GM18499 (cell line): Measurements from ENCODE around the gene FOXP4.

Experiments used
- ATAC-seq: cut with Tn5 transposase; IDR thresholded peaks from one replicate; pipeline ENCODE4 v1.9.1; 2021; ENCODE audit warnings: moderate number of reproducible peaks; ENCODE audit not compliant: insufficient read depth, unreplicated experiment

FOXP4 gene

DNA sequence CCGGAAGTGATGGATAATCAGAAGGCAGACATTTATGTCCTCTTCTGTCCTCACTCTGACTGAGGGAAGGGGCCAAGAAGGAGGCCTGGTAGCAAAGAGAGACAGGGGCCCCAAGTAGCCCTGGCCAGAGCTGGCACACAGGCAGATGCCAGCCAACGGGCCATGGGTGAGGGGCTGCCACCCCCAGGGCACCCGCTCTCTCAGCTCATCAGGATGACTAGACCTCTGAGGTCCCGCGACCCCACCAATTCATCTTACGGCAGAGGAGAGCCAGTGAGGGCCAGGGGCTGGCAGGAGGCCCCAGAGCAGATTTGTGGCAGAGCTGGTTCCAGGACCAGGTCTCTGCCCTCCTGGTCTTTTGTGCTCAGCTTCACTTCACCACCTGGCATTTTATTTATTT is 49.0 kb downstream of the FOXP4 start:
- ATAC-seq, result no peak

DNA sequence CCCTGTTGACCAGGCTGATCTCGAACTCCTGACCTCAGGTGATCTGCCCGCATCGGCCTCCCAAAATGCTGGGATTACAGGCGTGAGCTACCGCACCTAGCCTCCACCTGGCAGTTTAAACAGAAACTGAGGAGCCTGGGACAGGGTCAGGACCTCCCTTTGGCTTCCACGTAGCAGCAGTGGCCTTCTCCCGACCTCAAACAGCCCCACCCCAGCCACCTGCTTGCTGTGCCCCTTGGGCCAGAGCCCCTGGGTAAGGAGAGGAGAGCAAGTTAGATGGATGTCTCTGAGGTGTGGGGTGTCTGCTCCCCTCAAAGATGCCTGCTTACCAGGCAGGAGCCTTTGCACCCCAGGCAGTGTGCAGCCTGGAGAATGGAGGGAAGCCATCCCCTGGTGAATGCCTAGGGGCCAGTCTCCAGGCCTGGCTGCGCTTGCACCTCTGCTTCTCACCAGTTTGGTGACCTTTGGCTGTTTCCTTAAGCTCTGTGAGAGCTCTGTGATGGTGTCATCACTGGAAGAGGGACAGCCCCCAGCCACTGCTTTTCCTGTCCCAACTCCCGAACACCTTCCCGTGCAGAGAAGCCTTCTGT is 50.0 kb downstream of the FOXP4 start:
- no peak for ATAC-seq

DNA sequence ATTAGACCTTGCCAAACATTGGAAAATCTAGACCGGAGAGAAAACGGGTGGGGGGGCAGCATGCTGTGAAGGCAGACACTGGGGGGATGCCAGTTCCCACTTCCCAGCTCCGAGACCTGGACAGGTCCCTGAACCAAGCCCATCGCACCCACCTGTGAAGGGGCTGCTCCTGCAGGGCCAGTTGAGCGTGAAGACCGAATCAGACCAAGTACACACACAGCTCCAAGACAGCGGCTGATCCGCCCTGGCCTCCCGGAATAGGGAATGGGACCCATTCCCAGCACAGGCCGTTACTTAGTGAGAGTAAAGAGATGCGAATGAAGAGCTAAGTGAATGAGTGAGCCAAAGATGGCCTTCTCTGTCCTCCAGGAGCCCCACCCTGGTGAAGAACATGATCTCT is 50.6 kb downstream of the FOXP4 start:
- no peak for ATAC-seq

- no peak for ATAC-seq
These were observed 51.2 kb downstream of the FOXP4 start for GRCh38 chr6:41597246-41598000.

DNA sequence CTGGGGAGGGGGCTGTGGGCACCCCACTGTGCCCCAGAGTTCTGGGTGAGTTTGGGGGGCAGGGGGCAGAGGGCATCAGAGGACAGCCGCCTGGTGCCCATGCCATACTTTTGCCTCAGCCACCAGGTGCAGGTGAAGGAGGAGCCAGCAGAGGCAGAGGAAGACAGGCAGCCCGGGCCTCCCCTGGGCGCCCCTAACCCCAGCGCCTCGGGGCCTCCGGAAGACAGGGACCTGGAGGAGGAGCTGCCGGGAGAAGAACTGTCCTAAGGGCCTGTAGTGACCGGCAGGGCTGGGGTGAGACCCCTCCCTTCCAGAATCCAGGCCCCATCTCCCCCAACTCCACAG is 52.5 kb downstream of the FOXP4 start:
- ATAC-seq, result no peak

DNA sequence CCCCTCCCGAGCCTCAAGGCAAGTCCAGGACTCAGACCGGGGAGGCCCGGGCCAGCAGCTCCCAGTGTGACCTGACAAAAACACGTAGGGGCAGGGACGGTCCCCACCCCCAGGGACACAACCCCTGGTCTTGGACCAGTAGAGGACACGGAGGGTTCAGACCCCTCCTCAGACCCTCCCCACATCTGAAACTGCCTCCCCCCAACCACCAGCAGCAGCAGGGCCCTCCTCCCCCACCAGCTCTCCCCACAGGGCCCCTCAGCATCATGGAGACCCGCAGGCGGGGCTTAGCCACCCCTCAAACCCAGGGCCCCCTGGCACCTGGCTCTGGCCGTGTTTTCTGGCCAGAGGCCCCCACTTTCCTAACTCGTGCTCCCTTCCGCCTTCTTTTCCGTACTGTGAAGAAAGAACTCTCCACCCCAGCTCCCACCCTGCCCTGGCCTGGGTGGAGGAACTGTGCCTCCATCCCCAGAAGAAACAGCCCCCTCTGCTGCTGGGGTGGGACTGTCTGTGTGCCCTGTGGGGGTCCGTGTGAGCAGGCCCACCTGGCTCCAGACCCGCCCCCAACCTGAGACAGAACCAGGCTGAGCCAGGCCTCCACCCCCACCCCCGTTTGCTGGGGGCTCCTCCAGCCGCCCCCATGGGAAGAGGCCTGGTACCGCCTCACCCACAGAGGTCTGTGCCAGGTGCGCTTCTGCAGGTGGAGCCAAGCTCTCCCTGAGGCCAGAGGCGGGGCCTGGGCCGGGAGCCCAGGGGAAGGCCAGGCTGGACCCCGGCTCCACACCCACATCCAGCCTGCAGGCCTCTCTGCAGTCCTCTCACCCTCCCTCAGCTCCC is 53.1 kb downstream of the FOXP4 start:
- no peak for ATAC-seq

- no peak for ATAC-seq
These were observed 53.8 kb downstream of the FOXP4 start for GRCh38 chr6:41599852-41600445.

DNA sequence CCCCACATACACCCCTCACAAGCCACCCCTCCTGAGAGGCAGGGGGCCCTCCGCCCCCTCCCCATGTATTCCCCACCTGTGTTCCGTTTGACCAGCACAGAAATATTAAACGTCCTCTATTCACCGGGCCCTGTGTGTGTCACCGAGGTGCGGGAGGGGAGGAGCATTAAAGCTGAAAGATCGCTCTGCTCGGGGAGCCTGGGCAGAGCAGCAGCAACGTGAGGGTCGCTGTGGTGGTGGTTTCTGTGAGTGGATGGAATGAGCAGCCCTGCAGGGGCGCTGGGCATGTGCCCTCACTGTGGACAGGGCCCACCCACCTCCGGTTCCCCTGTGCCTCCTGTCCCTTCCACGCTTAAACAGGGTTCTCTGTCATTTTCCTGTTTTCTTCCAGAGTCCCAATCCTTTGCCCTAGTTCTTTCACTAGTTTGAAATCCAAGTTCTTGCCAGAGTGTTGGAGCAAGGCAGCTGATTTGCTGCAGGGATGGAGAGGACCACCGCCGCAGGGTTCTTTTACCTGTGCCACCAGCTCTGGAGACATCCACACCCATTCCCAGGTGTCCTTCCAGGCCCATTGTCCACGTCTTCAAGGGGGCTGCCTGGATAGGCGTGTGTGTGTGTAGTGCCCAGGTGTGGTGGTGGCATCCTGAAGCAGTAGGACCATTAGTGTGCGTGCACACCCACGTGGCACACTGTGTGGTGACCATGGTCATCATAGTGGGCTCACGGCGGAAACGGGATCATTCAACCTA is 54.5 kb downstream of the FOXP4 start:
- no peak for ATAC-seq

DNA sequence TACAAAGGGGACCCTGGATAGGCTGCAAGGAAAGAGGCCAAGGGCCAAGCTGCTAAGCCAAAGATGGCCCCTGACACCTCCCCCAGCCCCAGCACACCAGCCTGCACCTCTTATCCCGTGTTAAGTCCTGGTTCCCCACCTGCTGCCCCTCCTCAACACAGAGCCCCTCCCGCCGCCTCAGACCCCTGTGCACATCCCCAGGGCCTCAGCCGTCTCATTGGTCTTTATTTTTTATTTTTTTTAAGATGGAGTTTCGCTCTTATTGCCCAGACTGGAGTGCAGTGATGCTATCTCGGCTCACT is 55.0 kb downstream of the FOXP4 start:
- ATAC-seq, result no peak

DNA sequence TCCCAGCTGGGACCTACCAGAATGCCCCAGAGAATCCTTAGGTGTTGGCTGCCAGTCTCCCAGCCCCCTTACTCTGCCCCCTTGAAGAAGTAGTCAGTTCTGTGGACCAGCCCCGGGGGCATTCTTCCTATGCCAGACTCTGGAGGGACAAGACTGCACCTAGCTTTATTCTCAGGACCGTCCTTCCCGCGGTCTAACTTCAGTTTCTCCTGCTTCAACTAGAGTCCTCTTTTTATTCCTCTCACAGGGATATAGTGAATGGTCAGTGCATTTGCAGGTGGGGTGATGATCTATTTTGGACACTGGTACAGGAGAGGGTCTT is 56.2 kb downstream of the FOXP4 start:
- ATAC-seq, result no peak

- no peak for ATAC-seq
These were observed 56.9 kb downstream of the FOXP4 start for GRCh38 chr6:41602864-41603608.

DNA sequence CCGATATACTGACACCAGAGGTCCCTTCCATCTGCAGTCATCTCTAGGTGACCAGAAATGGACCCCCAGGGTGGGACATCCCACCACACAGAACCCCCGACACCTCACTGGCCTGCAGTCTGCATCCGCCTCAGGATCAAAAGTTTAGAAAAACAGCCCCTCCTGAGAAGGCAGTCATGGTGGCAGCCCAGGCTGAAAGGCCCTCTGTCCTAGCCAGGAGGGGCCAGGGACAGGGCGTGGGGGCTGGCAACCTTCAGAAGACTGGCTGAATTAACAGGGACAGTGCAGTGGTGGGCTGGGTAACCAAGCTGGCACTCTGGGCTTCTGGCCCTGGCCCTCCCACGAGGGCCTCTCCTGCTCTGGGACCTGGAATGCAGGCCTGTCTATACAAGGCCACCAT is 57.8 kb downstream of the FOXP4 start:
- no peak for ATAC-seq

- ATAC-seq, result no peak
These were observed 59.5 kb downstream of the FOXP4 start for GRCh38 chr6:41605649-41606048.

DNA sequence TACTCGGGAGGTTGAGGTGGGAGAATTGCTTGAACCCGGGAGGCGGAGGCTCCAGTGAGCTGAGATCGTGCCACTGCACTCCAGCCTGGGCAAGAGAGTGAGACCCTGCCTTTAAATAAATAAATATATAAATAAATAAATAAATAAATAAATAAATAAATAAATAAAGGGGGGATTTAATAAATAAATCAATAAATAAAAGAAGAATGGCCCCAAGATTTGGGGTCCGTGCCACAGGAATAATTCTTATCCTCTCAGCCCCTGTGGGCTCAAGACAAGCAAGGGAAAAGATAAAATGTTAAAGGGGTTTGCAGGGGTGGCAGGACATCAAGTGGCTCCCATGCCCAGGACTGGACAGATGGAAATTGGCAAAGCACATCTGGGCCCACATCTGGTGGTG is 60.9 kb downstream of the FOXP4 start:
- no peak for ATAC-seq

- no peak for ATAC-seq
These were observed 61.6 kb downstream of the FOXP4 start for GRCh38 chr6:41607736-41608135.

DNA sequence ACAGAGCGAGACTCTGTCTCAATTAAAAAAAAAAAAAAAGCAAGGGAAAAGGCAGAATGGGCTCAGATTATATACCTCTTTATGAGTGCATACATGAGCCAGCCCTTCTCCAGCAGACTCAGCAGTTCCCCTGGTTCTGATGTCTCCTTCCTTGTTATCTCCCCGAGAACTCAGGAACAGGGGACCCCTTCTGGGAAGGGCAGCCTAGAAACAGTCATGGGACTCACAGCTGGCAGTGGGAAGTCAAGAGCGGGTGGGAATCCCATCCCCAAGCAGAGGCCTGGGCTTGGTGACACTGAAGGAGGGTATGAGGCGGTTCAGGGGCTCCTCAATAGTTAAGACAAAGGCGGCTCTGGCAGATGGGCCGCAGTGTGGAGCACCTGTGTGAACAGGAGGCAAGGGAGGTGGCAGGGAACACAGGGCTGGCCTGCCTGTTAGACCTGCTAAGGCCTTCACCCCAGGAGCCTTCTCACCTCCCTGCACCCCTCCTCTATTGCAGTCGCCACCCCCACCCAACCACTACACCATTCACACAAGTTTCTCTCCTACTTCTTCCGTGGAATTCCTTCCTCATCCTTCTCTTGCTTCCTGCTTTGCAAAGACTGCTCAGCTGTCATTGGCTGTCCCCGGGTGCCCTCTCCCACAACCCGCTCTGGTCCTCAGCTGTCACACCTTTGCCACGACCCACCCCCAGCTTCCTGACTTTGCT is 62.4 kb downstream of the FOXP4 start:
- no peak for ATAC-seq

GRCh38 chr6:41614715-41615114 is 68.5 kb downstream of the FOXP4 start:
- ATAC-seq, result no peak

GRCh38 chr6:41615311-41615710 is 69.1 kb downstream of the FOXP4 start:
- no peak for ATAC-seq

DNA sequence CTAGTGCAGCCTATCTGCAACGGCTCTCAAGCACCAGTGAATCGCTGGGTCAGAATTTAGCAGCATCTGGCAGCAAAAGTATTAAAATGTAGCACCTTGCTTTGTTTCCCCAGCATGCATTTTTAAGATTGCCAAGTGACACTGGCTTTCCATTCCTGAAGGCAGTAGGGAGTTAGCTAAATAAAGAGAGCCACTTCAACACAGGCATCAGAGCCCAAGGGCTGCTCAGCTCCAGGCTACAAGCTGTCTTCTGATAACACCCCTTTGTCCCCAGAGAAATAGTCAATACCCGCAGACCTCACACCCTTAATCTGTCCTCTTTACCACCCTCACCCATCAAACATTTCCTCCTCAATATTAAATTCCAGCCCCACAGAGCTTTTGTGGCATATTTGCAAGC is 72.4 kb downstream of the FOXP4 start:
- no peak for ATAC-seq
